Measurements from ENCODE around the gene NUMBL. TPM values are rescaled to one million over a fixed set of nuclear protein-coding genes. Genes with fewer than 3 reads are reported as not detected.

The NUMBL gene
- total RNA-seq, 2 donors from 2014 or later, result 5.7 to 7.5 TPM

GRCh38 chr19:40721936-40722661, 31.6 kb upstream of the NUMBL start:
- peaks cover 42% of the 10 kb centered on the region for H3K4me1 Mint-ChIP-seq
- no peak overlapping the region for H3K27ac Mint-ChIP-seq
- no peak overlapping the region for H3K4me3 Mint-ChIP-seq
- H3K36me3 Mint-ChIP-seq (ENCODE audit: low read depth), result peaks cover 2% of the 10 kb centered on the region
- no peak for ATAC-seq
- H3K27me3 Mint-ChIP-seq, result no peaks in the 10 kb centered on the region
- no peaks in the 10 kb centered on the region for H3K9me3 ChIP-seq (ENCODE audit: control insufficient read depth, low read length, poor library complexity, severe bottlenecking)
- DNase-seq, result no peak

DNA sequence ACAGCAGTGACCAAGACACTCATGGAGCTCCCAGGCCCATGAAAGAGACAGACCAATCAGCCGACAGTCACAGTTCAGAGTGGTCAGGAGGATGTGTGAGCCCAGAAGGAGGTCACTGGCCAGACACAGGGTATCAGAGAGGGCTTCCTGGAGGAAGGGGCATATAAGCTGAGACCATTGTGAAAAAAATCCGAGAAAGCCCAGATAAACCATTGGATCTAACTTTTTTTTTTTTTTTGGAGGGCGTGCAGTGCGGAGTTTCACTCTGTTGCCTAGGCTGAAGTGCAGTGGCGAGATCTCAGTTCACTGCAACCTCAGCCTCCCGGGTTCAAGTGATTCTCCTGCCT, 30.7 kb upstream of the NUMBL start:
- H3K27ac Mint-ChIP-seq, result peak overlapping the region; percentile 90
- no peak for ATAC-seq
- H3K36me3 Mint-ChIP-seq (ENCODE audit: low read depth), result peaks cover 2% of the 10 kb centered on the region
- no peaks in the 10 kb centered on the region for H3K9me3 ChIP-seq (ENCODE audit: control insufficient read depth, low read length, poor library complexity, severe bottlenecking)
- no peaks in the 10 kb centered on the region for H3K27me3 Mint-ChIP-seq
- H3K4me3 Mint-ChIP-seq, result peak overlapping the region; percentile 81
- DNase-seq, result no peak
- H3K4me1 Mint-ChIP-seq, result peaks cover 47% of the 10 kb centered on the region

DNA sequence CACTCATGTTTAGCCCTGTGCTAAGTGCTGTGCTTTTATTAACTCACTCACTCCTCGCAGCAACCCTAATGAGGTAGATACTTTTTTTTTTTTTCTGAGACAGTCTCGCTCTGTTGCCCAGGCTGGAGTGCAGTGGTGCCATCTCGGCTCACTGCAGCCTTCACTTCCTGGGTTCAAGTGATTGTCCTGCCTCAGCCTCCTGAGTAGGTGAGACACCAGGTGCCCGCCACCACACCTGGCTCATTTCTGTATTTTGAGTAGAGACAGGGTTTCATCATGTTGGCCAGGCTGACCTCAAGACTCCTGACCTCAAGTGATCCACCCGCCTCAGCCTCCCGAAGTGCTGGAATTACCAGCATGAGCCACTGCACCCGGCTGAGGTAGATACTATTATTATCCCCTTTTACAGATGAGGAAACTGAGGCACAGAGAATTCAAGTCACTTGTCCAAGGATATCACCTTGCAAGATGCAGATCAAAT, 29.0 kb upstream of the NUMBL start:
- H3K4me1 Mint-ChIP-seq, result peaks cover 61% of the 10 kb centered on the region
- peak overlapping the region; percentile 98 for H3K4me3 Mint-ChIP-seq
- H3K36me3 Mint-ChIP-seq (ENCODE audit: low read depth), result peaks cover 2% of the 10 kb centered on the region
- H3K9me3 ChIP-seq (ENCODE audit: control insufficient read depth, low read length, poor library complexity, severe bottlenecking), result no peaks in the 10 kb centered on the region
- no peaks in the 10 kb centered on the region for H3K27me3 Mint-ChIP-seq
- no peak for DNase-seq
- ATAC-seq, result no peak
- H3K27ac Mint-ChIP-seq, result no peak overlapping the region

GRCh38 chr19:40718774-40719391, 28.4 kb upstream of the NUMBL start:
- H3K27me3 Mint-ChIP-seq, result no peaks in the 10 kb centered on the region
- peaks cover 62% of the 10 kb centered on the region for H3K4me1 Mint-ChIP-seq
- ATAC-seq (no peak), DNase-seq (no peak)
- H3K36me3 Mint-ChIP-seq (ENCODE audit: low read depth), result peaks cover 2% of the 10 kb centered on the region
- no peaks in the 10 kb centered on the region for H3K9me3 ChIP-seq (ENCODE audit: control insufficient read depth, low read length, poor library complexity, severe bottlenecking)
- peak overlapping the region; percentile 98 for H3K4me3 Mint-ChIP-seq
- H3K27ac Mint-ChIP-seq, result peak overlapping the region; percentile 99

GRCh38 chr19:40717880-40718773, 27.7 kb upstream of the NUMBL start:
- H3K9me3 ChIP-seq (ENCODE audit: control insufficient read depth, low read length, poor library complexity, severe bottlenecking), result no peaks in the 10 kb centered on the region
- Mint-ChIP-seq H3K36me3 (ENCODE audit: low read depth) (peaks cover 4% of the 10 kb centered on the region), H3K27ac (peak overlapping the region; percentile 99), H3K4me3 (peak overlapping the region; percentile 98), H3K27me3 (no peaks in the 10 kb centered on the region), H3K4me1 (peaks cover 59% of the 10 kb centered on the region)
- no peak for ATAC-seq
- DNase-seq, result no peak

DNA sequence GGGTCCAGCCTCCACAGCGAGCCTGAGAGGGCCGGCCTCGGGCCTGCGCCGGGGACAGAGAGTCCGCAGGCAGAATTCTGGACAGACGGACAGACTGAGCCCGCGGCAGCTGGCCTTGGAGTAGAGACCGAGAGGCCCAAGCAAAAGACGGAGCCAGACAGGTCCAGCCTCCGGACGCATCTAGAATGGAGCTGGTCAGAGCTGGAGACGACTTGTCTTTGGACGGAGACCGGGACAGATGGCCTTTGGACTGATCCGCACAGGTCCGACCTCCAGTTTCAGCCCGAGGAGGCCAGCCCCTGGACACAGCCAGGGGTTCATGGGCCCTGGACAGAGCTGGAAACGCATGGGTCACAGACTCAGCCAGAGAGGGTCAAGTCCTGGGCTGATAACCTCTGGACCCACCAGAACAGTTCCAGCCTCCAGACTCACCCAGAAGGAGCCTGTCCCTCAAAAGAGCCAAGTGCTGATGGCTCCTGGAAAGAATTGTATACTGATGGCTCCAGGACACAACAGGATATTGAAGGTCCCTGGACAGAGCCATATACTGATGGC, 27.0 kb upstream of the NUMBL start:
- no peak for ATAC-seq
- no peak for DNase-seq
- peak overlapping the region; percentile 99 for H3K27ac Mint-ChIP-seq
- H3K4me3 Mint-ChIP-seq, result peak overlapping the region; percentile 98
- no peaks in the 10 kb centered on the region for H3K9me3 ChIP-seq (ENCODE audit: control insufficient read depth, low read length, poor library complexity, severe bottlenecking)
- H3K4me1 Mint-ChIP-seq, result peaks cover 59% of the 10 kb centered on the region
- peaks cover 4% of the 10 kb centered on the region for H3K36me3 Mint-ChIP-seq (ENCODE audit: low read depth)
- no peaks in the 10 kb centered on the region for H3K27me3 Mint-ChIP-seq

GRCh38 chr19:40716482-40717324, 26.3 kb upstream of the NUMBL start, which contains the start of the genes COQ8B and ITPKC:
Gene COQ8B (minus strand): TSS chr19:40716886. CDS start chr19:40714632, 2,254 bp downstream.
Gene ITPKC (plus strand): TSS chr19:40717112. CDS start chr19:40717136, 24 bp downstream.
- H3K27ac Mint-ChIP-seq, result peak within 1 kb of the TSS; percentile 99
- H3K4me1 Mint-ChIP-seq, result peaks cover 55% of the 10 kb centered on the region

GRCh38 chr19:40716031-40716481, 25.6 kb upstream of the NUMBL start:
- H3K4me1 Mint-ChIP-seq, result peaks cover 58% of the 10 kb centered on the region
- H3K27ac Mint-ChIP-seq, result peak overlapping the region; percentile 99
- peak overlapping the region; percentile 98 for H3K4me3 Mint-ChIP-seq
- DNase-seq, result peak in 1 of 3 donors; percentile 51
- no peaks in the 10 kb centered on the region for H3K9me3 ChIP-seq (ENCODE audit: control insufficient read depth, low read length, poor library complexity, severe bottlenecking)
- H3K36me3 Mint-ChIP-seq (ENCODE audit: low read depth), result peaks cover 8% of the 10 kb centered on the region
- no peaks in the 10 kb centered on the region for H3K27me3 Mint-ChIP-seq
- ATAC-seq, result no peak

More at GRCh38 chr19:40716482-40717324, 26.3 kb upstream of the NUMBL start, which contains the start of the genes COQ8B and ITPKC:
- Mint-ChIP-seq H3K36me3 (ENCODE audit: low read depth) (peaks cover 4% of the 10 kb centered on the region), H3K4me3 (peak within 1 kb of the TSS; percentile 98), H3K27me3 (no peaks in the 10 kb centered on the region)
- no peaks in the 10 kb centered on the region for H3K9me3 ChIP-seq (ENCODE audit: control insufficient read depth, low read length, poor library complexity, severe bottlenecking)
- ATAC-seq (peak; percentile 77), DNase-seq (peak; percentile 99 to 100 (median 100))

DNA sequence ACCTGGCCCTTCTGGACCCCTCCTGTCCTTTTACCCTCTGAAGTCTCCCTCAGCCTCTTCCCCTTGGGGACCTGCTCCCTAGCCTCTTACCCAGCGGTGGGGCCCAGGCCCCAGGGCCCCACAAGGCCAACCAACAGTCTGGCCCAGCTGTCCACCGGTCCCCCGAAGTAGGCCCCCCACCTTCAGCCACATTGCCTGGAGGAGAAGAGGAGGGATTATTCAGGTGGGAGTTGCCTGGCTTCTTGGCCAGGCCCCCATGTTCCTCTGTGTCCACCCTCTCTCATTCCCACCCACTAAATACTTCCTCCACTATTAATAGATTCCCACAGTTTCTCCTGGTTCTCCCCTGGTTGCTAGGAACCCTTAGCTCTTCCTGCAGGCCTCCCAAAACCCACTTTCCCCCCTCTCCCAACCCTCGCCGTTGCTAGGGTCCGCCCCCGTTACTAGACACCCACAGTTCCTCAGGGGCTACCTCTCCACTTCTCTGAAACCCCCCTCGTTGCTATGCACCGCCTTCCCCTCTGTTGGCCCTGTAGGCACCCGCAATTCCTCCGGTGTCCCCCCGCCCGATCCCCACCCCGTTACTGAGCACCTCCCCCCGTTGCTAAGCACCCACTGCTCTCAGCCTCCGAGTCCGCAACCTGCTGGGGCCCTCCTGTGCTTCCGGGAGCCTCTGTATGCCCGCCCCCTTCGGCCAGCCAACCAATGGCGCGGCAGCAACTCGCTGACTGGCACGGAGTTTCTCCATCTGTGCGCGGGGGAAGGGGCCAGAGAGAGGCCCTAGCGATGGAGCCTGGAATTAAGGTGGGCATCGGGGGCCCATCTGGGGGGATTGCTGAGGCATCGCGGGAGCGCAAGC, 24.2 kb upstream of the NUMBL start:
- no peaks in the 10 kb centered on the region for H3K27me3 Mint-ChIP-seq
- H3K9me3 ChIP-seq (ENCODE audit: control insufficient read depth, low read length, poor library complexity, severe bottlenecking), result no peaks in the 10 kb centered on the region
- DNase-seq (peak; percentile 89 to 92 (median 91)), ATAC-seq (peak; percentile 76)
- peak overlapping the region; percentile 98 for H3K4me3 Mint-ChIP-seq
- H3K27ac Mint-ChIP-seq, result peak overlapping the region; percentile 99
- H3K4me1 Mint-ChIP-seq, result peaks cover 45% of the 10 kb centered on the region
- peaks cover 8% of the 10 kb centered on the region for H3K36me3 Mint-ChIP-seq (ENCODE audit: low read depth)

DNA sequence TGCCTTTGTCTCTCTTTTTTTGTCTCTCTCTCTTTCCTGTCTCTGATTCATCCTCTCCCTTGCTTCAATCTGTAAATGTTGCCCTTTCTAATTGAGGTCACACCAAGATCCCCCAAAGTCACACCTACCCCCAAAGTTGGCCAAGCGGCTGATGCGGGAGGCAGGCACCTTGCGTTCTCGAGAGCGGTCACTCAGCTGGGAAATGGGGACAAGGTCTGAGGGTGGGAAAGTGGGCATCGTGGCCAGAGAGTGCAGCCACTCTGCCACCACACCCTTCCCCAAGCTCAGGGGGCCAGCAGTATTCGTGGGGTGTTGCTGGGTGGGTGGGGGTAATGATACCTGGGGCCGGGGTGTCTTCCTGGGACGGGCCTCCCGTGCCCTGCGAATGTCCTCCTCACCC, 23.5 kb upstream of the NUMBL start:
- Mint-ChIP-seq H3K27ac (peak overlapping the region; percentile 99), H3K4me3 (peak overlapping the region; percentile 98), H3K36me3 (ENCODE audit: low read depth) (peaks cover 10% of the 10 kb centered on the region), H3K27me3 (no peaks in the 10 kb centered on the region), H3K4me1 (peaks cover 38% of the 10 kb centered on the region)
- DNase-seq (no peak), ATAC-seq (no peak)
- H3K9me3 ChIP-seq (ENCODE audit: control insufficient read depth, low read length, poor library complexity, severe bottlenecking), result no peaks in the 10 kb centered on the region

DNA sequence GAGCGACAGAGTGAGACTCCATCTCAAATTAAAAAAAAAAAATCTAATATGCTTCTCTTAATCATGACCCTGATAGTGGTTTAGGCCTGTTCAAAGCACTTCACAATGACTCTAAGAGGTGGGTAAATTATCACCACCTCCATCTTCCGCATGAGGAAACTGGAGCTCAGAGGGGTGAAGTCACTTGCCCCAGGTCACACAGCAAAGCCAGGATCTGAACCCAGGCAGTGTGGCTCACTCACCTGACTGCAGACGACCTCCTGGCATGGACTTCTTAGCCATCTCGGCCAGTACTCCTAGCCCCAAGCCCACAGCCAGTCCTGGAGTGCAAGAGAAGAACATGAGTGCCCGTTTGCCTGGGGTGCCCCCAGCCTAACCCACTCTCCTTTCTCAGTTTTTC, 19.4 kb upstream of the NUMBL start:
- H3K27me3 Mint-ChIP-seq, result no peaks in the 10 kb centered on the region
- H3K4me1 Mint-ChIP-seq, result peaks cover 16% of the 10 kb centered on the region
- H3K4me3 Mint-ChIP-seq, result no peak overlapping the region
- DNase-seq, result no peak
- H3K36me3 Mint-ChIP-seq (ENCODE audit: low read depth), result peaks cover 10% of the 10 kb centered on the region
- H3K9me3 ChIP-seq (ENCODE audit: control insufficient read depth, low read length, poor library complexity, severe bottlenecking), result no peaks in the 10 kb centered on the region
- ATAC-seq, result no peak
- no peak overlapping the region for H3K27ac Mint-ChIP-seq
